Ramos (cell line): Measurements from ENCODE around the gene ZNF747.
"Not testable (repeated sequence)": the region's sequence is repeated elsewhere in the genome, so short reads cannot be mapped to it uniquely, and the experiment has no call there.

Experiments used
- in situ Hi-C: fragments of 300-500 bp; cut with MboI; formaldehyde crosslinking; loops from one replicate; pipeline ENCODE4 v1.14.3; 2022; ENCODE audit warnings: low sequenced_read_pairs; ENCODE audit not compliant: unreplicated experiment

The ZNF747 gene

DNA sequence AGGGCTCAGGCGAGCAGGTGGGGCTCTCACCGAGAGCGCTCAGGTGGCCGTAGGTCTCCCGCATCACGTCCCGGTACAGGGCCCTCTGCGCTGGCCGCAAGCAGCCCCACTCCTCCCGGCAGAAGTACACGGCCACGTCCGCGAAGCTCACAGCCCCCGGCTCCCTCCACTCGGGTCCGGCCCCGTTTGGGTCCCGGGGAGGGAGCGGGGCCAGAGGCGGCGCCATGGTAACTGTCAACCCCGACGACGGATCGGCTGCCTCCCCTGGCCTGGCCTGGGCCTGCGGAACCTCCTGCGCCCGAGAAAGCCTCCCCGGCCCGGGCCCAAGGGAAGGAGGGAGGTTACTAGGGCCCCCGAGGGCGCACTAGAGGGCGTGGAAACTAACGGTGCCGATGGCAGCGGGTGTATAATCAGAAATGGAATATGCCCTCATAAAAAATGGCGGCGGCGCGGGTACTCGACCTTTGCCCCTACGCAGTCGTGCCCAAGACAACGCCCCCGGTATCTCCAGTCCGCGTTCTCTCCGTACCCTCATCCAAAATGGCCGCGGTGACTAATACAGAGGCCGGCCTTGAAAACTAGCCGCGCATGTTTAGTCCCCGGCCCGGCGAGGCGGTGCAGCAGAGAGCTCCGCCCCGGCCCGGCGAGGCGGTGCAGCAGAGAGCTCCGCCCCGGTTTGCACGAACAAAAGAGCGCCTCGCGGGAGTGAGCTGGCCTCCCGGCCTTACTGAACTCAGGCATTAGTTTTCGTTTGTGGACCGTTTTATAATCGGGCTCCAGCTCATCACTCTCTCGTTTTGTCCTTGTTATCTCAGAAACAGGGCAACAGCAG lies 23.5 kb upstream of the ZNF747 start, which contains the start of gene ZNF764:
TSS of gene ZNF764 (minus strand) at position 418 of the 832 bp plus-strand sequence. CDS start at position 226, 192 bp downstream.
- in situ Hi-C loops: no loop called here

DNA sequence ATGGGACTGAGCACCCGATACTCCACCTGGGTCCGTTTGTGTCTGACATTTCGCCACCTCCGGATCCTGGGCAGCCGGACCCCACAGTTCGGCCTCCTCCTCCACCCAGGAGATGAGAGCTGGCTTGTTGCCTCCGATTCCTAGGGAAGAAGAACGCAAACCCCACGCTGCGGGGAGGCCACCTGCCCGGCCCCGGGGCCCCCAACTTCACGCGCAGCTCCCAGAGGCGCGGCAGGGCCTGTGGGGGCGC lies 23.0 kb upstream of the ZNF747 start:
- in situ Hi-C loops: no loop called here

DNA sequence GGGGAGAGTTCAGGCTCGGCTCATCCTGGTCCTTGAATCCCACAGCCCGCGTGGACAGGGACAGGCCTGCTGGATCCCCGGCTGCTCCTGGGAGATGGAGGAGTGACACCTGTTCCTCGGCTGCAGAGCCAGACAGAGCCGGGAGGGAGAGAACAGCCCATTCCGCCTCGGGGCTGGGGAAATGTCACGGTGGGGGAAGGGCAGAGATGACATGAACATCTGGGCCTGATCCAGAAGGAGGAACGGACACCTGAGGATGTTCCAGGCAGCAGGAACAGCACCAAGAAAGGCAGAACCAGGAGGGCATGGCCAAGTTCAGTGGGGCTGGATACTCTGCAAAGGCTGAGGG lies 21.4 kb upstream of the ZNF747 start:
- in situ Hi-C loops: no loop called here

DNA sequence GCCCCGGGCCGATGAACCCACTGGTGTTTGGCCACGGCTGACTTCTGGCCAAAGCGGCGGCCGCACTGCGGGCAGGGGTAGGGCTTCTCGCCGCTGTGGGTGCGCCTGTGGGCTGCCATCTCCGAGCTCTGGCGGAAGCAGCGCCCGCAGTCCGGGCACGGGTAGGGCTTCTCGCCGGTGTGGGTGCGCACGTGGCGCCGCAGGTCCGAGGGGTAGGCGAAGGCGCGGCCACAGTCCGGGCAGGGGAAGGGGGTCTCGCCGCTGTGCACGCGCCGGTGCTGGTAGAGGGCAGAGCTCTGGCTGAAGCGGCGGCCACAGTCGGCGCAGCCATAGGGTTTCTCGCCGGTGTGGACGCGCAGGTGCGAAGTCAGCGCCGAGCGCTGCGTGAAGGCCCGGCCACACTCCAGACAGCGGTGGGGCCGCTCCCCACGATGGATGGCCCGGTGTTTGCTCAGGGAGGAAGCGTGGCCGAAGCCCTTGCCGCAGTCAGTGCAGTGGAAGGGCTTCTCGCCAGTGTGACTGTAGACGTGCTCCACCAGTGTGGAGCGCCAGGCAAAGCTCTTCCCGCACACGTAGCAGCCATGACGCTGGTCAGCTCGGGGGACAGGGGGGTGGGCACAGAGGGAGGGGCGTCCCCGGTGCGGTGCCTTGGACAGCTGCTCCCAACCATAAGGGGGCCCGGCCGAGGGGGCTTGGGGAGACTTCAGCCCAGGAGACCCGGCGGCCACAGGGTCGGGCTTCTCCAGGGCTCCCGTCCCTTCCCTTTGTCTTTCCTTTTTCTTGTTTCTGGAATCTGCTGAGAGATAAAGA lies 20.9 kb upstream of the ZNF747 start:
- in situ Hi-C loops: no loop called here

DNA sequence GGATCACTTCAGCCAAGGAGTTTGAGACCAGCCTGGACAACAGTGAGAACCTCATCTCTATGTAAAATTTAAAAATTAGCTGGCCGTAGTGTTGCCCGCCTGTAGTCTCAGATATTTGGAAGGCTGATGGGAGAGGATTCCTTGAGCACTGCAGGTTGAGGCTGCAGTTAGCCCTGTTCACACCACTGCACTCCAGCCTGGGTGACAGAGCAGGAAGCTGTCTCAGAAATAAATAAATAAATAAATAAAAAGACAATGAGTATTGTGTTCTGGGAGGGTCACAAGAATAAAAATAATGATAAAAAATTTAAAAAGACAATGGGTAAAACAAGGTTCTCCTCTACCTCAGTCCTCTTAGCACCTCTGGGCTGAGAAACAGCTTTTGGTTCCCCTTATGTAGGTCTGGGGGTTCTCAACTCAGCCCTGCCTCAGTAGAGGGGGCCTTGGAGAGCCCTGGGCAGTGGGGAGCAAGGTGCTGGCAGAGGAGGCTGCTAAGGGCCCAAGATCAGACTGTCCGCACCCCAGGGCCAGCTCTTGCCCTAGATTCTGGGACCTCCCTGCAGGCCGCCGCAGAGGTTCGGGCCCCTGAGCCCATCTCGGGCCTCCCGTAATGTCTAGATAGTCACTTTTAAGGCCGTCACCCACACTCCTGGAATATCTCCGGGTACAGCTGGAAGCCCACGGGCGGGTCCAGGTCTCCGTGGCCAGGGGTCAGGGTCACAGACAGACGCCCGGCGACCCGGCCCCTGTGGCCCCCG lies 20.1 kb upstream of the ZNF747 start:
- in situ Hi-C loops: no loop called here

DNA sequence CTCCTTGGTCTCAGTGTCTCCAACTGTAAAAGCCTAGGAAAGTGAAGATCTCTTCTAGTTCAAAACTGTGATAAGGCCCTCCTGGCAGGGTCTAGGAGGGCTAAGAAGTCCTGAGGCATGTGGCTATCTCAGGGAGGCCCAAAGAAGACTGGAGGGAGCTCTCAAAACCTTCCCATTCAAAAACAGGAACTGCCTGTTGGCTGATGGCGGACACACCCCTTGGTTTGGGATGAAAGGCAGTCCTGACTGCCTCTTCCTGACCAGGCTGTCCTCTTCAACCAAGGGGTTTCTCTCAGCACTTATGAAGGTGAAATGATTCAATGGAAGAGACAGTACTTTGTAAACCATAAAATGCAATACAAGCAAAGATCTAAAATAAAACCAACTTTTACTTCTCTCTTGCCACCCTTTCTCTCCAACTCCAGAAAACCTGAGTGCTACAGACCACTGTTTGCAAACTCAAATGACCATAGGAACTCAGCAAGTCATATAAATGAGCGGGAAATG lies 18.8 kb upstream of the ZNF747 start:
- in situ Hi-C loops: no loop called here

DNA sequence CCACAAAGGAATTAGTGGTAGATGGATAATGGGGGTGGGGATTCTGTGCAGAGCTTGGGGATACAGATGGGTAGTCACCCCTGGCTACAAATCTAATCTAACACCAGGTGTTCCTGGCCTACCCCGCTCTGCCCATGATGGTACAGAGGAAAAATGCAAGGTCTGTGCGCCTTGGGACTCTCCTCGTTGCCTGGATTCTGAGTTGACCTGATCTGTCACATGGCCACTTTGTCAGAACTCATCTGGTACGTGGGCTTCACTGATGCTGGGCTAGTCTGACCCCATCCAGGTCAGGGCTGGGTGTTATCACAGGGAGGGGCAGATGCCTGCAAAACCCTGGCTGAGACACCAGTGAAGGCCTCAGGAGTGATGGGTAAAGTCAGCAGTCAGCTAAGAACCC lies 18.3 kb upstream of the ZNF747 start:
- in situ Hi-C loops: no loop called here

DNA sequence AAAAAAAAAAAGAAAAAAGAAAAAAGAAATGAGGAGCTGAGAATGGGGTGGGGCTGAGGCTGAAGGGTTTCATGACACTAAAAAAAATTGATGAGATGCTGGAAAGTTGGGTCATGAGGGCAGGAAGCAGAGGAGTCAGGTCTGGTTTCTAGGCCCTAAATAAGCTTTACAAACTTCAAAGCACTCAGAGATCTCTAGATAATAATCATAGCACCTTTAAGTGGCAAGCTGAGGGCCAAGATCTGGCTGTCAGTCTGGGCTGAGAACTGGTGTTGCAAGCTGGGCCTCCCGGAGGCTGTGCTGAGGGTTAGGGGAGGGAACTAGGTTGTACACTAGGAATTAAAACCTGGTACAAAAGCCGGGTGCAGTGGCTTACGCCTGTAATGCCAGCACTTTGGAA lies 17.1 kb upstream of the ZNF747 start:
- in situ Hi-C loops: no loop called here

DNA sequence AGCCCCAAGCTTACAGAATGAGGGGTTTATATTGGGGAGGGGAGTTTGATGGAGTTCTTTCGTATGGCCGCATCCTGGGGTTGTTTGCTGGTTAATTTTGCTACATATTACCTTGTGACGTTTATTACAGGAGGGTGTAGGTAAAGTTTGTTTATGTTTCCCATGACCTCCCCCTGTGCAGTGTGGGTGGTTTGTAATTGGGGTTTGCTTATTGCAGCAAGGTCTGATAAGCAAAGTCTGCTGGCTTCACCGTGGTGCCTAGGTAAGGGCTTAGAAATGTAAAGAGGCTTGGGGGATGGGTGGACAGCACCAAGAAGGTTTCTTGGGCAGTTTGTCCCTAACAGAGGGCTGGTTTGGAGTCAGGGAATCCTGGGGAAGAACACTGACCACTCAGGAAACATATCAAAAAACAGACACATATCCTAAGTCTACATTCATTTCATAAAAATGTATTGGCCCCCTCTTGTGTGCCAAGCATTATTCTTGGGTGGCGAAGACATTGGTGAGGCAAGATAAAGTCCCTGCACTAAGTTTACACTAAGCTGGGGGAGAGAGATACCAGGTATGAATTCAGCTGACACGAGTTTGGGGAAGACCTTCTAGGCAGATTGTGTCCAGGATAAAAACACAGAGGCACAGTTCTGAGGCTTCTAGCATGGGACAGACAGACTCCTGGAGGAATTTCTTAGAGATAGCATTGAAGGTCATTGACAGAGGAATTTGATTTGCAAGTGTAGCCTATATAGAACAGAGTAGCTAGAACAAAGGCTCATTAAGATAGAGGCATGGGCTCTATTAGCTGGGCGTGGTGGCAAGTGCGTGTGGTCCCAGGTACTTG lies 14.0 kb upstream of the ZNF747 start:
- in situ Hi-C loops: no loop called here

DNA sequence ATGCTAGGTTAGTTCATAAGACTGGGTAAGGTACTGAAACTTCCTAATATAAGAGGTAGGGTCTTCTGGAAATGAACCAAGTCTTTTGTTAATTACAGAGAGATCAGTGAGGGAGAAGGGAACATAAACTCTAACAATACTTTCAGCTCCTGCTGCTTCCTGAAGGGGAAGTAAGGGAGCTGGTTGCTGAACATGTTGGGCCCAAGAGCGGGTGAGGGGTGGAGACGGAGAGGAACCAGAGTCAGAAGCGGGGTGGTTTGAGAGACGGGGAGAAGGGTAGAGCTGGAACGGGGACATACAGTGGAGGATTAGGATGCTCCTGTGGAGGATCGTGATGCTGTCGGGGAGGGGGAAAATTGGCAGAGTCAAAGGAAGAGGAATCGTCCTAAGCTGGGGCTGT lies 11.5 kb upstream of the ZNF747 start:
- in situ Hi-C loops: no loop called here

DNA sequence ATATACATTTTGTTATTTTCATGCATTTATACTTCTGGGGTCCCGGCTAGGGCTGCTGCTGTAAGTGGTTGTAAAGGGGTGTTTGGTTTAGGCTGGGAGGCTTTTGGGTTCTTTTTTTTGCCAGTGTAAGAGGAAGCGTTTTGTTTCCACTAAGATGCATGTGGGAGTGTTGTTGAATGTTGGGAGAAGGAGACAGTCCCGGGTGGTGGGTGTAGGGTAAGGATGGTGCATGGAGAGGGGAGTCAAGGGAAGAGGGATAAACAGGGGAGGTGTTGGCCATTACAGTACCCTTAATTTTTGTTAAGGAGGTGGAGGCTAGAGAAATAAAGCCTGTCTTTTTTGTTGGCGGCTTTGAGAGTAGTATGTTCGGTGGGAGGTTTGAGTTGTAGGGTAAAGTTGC lies 8.4 kb upstream of the ZNF747 start:
- in situ Hi-C loops: no loop called here

DNA sequence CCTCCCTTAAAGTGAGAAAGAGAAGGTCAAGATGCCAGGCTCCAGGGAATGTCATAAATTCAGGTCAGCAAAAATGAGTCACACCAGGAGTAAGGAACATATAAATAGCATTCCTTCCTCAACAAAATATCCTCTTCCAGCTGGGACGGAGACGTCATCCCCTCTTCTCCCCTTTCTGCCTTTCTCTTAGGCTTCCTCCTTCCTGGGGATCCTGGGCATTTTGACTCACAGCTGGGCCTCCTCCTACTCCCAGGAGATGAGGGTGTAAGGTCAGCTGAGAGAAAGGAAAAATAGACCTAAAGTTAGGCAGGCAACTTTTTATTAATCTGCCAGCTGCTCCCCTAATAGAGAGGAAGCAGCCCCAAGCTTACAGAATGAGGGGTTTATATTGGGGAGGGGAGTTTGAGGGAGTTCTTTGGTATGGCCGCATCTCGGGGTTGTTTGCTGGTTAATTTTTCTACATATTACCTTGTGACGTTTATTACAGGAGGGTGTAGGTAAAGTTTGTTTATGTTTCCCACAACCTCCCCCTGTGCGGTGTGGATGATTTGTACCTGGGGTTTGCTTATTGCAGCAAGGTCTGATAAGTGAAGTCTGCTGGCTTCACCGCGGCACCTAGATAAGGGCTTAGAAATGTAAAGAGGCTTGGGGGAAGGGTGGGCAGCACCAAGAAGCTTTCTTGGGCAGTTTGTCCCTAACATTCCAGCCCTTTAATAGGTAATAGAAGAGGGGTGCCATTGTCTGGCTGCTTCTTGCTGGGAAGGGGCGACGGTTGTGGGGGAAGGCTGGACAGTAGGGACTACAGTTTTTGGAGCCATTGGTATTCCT lies 7.1 kb upstream of the ZNF747 start:
- in situ Hi-C loops: no loop called here

DNA sequence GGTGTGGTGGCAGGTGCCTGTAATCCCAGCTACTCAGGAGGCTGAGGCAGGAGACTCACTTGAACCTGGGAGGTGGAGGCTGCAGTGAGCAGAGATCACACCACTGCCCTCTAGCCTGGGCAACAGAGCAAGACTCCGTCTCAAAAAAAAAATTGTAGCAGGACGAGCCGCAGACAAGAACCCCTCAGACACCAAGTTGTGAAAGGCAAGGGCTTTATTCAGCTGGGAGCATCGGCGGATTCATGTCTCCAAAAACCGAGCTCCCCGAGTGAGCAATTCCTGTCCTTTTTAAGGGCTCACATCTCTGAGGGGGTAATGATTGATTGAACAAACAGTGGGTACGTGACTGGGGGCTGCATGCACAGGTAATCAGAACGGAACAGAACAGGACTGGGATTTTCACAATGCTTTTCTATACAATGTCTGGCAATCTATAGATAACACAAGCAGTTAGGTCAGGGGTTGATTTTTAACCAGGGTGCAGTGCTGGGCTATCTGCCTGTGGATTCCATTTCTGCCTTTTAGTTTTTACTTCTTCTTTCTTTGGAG lies 6.3 kb upstream of the ZNF747 start:
- in situ Hi-C loops: not testable (repeated sequence)

DNA sequence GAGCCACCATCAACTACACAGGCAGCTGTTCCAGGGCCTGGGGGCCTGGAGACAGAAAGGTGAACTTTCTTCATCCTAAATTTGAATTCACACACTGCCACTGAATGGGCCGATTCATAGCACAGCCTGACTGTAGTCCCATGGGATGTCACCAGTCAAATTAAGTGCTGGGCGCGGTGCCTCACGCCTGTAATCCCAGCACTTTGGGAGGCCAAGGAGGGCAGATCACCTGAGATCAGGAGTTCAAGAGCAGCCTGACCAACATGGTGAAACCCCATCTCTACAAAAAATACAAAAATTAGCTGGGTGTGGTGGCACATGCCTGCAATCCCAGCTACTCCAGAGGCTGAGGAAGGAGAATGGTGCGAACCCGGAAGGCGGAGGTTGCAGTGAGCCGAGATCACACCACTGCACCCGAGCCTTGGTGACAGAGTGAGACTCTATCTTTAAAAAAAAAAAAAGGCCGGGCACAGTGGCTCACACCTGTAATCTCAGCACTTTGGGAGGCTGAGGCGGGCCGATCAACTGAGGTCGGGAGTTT lies 5.4 kb upstream of the ZNF747 start:
- in situ Hi-C loops: not testable (repeated sequence)

DNA sequence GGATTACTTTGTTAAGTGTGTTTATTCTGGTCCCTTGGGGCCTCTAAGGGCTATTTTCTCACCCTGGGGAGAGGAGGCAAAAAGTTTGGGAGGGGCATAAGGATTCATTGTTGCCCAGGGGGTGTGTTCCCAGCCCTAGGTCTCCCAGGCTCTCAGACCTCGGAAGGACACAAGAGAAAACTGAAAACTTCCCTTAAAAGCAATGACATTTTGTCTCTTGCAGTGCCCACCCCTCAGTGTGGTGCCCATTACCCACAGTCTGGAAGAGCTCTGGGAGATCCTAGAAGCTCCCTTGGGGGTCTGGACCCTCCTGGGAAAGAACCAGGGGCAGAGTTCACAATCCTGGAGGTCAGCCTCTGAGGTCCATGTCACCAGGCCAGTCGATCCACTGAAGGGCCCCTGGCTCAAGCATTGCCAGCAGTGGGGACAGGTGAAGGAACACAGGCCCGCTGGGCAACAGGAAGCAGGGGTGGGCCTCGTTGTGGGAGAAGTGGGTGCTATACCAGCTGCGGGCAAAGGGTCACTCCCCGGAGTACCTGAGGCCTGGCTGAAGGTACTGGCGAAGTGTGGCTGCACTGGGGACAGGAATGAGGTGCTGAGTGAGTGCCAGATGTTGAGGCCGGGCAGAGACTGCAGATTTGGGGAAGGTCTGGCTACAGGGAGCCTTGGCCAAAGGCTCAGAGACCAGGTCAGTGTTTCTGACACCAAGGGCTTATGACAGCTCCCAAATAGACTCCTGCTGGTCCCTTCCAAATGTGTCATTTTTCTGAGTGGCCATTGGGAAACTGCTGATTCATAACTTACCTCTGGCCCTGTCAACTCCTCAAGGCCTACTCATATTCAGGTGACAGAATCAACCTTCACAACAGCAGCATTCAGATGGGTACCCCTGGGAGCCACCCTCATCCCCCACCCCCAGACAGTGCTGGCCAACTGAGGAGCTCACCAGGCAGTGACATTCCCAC lies 4.6 kb upstream of the ZNF747 start:
- in situ Hi-C loops: no loop called here

DNA sequence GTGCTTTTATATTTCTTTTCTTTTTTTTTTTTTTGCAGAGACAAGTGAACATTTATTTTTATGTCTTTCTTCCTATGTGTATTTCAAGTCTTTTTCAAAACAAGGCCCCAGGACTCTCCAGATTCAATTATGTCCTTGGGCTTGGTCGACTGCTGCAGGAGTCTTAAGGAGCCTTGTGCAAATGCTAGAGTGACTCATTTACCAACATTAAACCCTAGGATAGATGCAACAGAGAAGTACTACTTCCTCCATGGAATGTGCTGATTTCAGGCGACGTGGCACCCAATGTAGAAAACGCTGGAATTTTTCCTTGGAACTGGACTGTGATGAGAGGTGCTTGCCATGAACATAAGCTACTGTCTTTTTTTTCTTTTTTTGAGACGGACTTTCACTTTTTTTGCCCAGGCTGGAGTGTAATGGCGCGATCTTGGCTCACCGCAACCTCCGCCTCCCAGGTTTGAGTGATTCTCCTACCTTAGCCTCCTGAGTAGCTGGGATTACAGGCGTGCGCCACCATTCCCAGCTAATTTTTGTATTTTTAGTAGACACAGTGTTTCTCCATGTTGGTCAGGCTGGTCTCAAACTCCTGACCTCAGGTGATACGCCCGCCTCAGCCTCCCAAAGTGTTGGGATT lies 1.9 kb upstream of the ZNF747 start:
- in situ Hi-C loops: not testable (repeated sequence)

DNA sequence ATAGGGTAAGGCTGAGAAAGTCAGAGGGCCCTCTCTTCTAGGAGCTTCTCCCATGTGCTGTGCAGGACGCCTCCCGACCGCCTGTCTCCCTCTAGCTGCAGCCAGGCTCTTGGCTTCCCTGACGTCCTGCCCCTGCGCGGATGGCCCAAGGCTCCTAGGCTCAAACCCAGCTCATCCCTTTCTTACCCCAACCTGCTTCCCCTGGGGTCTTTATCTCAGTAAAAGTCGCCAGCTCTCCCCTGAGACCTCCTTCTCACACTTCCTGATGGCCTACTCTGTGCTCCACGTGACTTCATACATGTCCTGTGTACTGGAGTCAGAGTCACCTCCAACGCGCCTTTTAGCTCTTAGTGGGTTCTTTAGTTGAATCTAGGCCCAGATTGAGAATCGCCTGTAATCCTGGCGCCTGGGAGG lies 1.1 kb upstream of the ZNF747 start:
- in situ Hi-C loops: no loop called here
